ENCODE results near the gene IL16. TPM values are rescaled to one million over a fixed set of nuclear protein-coding genes. Genes with fewer than 3 reads are reported as not detected.
A peak's percentile ranks its signal among the peaks of the same experiment; 100 is the strongest.

IL16 gene
- total and polyA plus RNA-seq, 9 of the 15 experiments (the other 6 are each of a cell fraction or from before 2014, with no cell fraction given) = 1.4 to 18.8 (median 10.6) TPM

DNA sequence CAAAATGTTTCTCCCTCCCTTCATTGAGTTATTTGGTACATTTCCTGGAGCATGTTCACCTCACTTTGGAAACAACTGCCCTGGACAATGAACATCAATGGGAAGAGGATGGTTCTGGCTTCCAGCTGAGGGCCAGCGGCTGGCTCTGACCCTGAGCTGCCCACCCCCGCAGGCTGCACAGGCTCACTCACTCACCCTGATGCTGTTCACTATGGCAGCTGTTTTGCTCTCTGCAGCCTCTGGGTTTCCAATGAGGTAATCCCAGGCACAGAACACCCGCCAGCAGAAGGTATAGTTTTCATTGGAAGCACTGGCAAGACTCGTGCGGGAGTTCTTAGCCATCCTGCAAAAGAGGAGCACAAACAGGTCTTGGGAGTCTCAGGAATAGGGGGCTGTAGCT, 159.6 kb downstream of the IL16 start (continued):
- no peak for TF ChIP-seq DDX20 (tag; IDR thresholded peaks at IDR 0.05; ENCODE audit: low read depth)
- TF ChIP-seq TBP (optimal IDR thresholded peaks at IDR 0.05; ENCODE audit: low read depth, low read length) = no peak
- no peak for TF ChIP-seq ZNF696 (CRISPR knock-in tag; conservative IDR thresholded peaks at IDR 0.05)
- TF ChIP-seq RB1 (IDR thresholded peaks at IDR 0.05; ENCODE audit: low read depth) = no peak
- TF ChIP-seq ZNF121 (CRISPR knock-in tag; conservative IDR thresholded peaks at IDR 0.05) = no peak
- no peak for TF ChIP-seq ZNF830 (CRISPR knock-in tag; IDR thresholded peaks at IDR 0.05)
- TF ChIP-seq ZNF3 (CRISPR knock-in tag; IDR thresholded peaks at IDR 0.05) = no peak
- no peak for TF ChIP-seq HEY1 (CRISPR knock-in tag; IDR thresholded peaks at IDR 0.05; ENCODE audit: borderline replicate concordance)
- TF ChIP-seq ZNF551 (CRISPR knock-in tag; IDR thresholded peaks at IDR 0.05) = no peak
- no peak for TF ChIP-seq RBM15 (IDR thresholded peaks at IDR 0.05; ENCODE audit: insufficient read depth, low read length)

DNA sequence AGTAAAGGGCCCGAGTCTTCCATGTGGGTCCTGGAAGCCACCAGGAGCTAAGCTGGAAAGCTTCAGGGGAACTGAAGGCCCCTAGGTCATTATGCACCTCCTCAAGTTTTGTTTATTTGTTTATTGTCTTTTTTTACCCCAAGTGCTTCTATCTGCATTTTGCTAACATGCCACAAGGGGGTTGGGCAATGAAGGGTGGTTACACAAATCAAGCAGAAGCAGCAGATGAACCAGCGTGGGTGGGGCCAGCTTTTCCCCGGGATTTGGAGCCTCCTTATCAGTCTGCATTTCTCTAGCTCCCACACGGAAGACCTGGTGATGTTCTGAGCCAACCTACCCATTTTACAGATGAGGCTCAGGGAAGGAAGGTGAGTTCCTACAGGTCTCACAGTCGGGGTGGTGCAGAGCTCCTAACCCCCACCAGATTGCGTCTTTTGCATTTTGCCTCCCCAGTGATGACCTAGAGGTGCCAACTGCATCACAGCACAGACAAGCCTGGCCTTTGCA, 160.6 kb downstream of the IL16 start:
- Histone ChIP-seq H3K36me3 (ENCODE audit: control insufficient read depth, insufficient read depth, low read length) (no peaks in the 10 kb centered on the region), H3K4me3 (no peak overlapping the region), H3K9me3 (replicated peaks; ENCODE audit: control insufficient read depth, insufficient read depth, low read depth, low read length) (no peaks in the 10 kb centered on the region), H3K4me1 (replicated peaks in 1 of 2; ENCODE audit: control insufficient read depth in 2 of 2, insufficient read depth in 2 of 2, low read length in 2 of 2) (no peaks in the 10 kb centered on the region), H4K20me1 (replicated peaks; ENCODE audit: control insufficient read depth, insufficient read depth, low read length) (no peaks in the 10 kb centered on the region), H3K4me2 (ENCODE audit: insufficient read depth, low read length) (no peak overlapping the region), H3K27ac (ENCODE audit: extremely low read depth, low read depth, low read length) (no peak overlapping the region), H2AFZ (ENCODE audit: low read depth, low read length) (no peak overlapping the region), H3K79me2 (ENCODE audit: control insufficient read depth, insufficient read depth, low read length) (no peaks in the 10 kb centered on the region), H3K9ac (ENCODE audit: insufficient read depth in 1 of 2, low read depth in 2 of 2, low read length in 2 of 2) (no peak overlapping the region), H3K27me3 (ENCODE audit: control insufficient read depth in 2 of 2, insufficient read depth in 2 of 2, low read length in 2 of 2) (peaks cover 7 to 32% of the 10 kb centered on the region in 2 experiments), H3K9me1 (ENCODE audit: control insufficient read depth, insufficient read depth, low read length) (no peaks in the 10 kb centered on the region)
- TF ChIP-seq CTCF (IDR thresholded peaks at IDR 0.05 in 2 of 3, conservative IDR thresholded peaks at IDR 0.05 in 1 of 3; ENCODE audit: insufficient read depth in 2 of 3, low read depth in 1 of 3, low read length in 3 of 3) (peak; percentile 21 to 32 (median 23); a peak in 2 of 6 replicates), EGR1 (conservative IDR thresholded peaks at IDR 0.05) (peak; percentile 48), CXXC5 (CRISPR knock-in tag; IDR thresholded peaks at IDR 0.05) (no peak)
- TF ChIP-seq, protein P1, sequence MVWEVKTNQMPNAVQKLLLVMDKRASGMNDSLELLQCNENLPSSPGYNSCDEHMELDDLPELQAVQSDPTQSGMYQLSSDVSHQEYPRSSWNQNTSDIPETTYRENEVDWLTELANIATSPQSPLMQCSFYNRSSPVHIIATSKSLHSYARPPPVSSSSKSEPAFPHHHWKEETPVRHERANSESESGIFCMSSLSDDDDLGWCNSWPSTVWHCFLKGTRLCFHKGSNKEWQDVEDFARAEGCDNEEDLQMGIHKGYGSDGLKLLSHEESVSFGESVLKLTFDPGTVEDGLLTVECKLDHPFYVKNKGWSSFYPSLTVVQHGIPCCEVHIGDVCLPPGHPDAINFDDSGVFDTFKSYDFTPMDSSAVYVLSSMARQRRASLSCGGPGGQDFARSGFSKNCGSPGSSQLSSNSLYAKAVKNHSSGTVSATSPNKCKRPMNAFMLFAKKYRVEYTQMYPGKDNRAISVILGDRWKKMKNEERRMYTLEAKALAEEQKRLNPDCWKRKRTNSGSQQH (CRISPR knock-in tag; IDR thresholded peaks at IDR 0.05) = no peak
- intact Hi-C loops (cut with micrococcal nuclease) (no loop called here), in situ Hi-C loops (cut with MboI) (no loop called here)
- ChIA-PET CTCF (ENCODE audit: low intra/inter-chr PET ratio) (no interaction called here), POLR2A (interaction anchor here (1.1 to 1.2 kb wide), 2 partner anchors 9 to 38 kb away, joined by 4 to 6 read pairs; no protein-coding TSS in a partner anchor)
- no TSS peak for BruUV-seq (replicated peaks)
- FAIRE-seq = no peak
- ATAC-seq = peak; percentile 53; the same call in 2 of the 3 replicates
- WGBS (ENCODE audit: insufficient coverage, low coverage, missing lambda C conversion rate) = under 1% methylated on average over 6 of the region's 6 CpGs
- peak; percentile 22 to 47 (median 34) for DNase-seq (ENCODE audit: extremely low read depth in 1 of 4, low spot score in 3 of 4)
